ENCODE results near the gene OR2V1. TPM values are rescaled to one million over a fixed set of nuclear protein-coding genes. Genes with fewer than 3 reads are reported as not detected.
A peak's percentile ranks its signal among the peaks of the same experiment; 100 is the strongest.
"Not testable (repeated sequence)": the region's sequence is repeated elsewhere in the genome, so short reads cannot be mapped to it uniquely, and the experiment has no call there.

The OR2V1 gene
- total RNA-seq, 1 donor from 2014 or later = not detected

DNA sequence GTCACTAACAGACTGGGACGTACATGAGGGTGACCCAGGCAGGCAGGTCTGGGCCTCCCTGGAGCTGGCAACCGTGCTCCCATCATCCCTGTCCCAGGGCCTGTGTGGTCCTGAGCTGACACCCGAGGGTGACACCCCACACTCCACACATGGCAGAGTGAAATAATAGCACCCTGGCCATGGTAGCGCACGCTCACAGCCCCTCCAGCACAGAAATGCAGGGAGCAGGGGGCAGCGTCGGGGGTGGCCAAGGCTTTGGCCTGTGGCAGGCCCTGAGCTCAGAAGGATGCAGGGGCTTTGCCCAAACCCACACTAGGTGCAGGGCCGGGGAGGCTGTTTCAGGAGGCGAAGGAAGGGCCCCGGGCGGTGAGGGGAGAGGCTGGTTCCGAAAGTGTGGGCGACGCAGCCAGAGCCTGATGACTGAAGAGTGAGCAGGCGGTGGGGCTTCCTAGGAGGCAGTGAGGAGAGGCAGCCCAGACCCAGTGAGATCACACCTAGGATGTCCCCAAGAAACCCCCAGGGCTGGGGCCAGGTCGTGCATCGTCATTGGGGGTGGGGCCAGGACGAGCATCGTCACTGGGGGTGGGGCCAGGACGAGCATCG lies 29.3 kb upstream of the OR2V1 start:
- peak; percentile 26 for DNase-seq

GRCh38 chr5:181159286-181160151 lies 28.6 kb upstream of the OR2V1 start:
- peak; percentile 76 for DNase-seq

DNA sequence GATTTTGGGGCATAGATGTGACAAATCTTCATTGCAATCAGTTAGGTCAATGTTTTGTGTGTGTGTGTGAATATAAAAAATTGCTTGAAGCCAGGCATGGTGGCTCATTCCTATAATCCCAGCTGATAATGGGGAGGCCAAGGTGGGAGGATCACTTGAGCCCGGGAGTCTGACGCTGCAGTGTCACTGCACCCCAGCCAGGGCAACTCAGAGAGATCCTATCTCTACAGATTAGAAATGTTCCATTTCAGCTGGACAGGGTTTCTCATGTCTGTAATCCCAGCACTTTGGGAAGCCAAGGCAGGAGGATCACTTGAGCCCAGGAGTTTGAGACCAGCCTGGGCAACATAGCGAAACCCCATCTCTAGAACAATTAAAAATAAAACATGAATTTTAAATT lies 27.9 kb upstream of the OR2V1 start:
- no peak for DNase-seq

DNA sequence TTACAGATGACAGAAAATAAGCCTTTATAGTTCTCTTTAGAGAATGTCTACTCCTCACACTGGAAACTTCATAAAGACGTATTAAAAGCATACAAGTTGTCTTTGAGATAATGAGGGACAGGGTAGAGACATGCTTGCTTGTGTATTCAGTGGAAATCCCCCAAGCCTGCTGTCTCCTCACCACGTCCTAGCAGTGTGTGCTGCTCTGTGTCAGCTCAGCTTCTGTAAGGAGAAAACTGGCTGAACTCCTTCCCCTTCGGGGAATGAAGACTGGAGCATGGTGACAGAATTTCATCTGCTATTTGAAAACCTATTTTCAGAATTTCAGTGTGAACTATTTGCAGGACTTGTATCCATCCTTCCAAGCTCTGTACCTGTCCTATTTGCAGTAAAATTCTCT lies 25.8 kb upstream of the OR2V1 start:
- DNase-seq = no peak

GRCh38 chr5:181153814-181154213 lies 22.8 kb upstream of the OR2V1 start:
- DNase-seq = no peak

DNA sequence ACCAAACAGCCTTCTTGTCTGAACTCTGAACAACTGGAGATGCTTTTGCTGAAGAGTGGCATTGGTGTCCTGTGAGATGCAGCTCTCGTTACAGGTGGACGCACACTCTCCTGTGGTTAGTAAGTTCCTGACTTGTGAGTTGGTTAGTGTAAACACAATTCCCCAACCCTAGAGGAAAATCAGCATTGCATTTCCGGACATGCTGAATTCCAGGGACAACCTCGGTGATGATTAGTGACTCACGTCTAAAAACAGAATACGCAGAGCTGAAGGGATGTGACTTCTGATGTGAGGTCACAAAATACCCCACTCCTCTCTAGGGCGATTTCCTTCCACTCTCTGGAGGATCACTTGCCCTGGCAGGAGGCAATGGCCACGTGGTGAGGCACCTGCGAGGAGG lies 21.4 kb upstream of the OR2V1 start:
- DNase-seq = no peak

GRCh38 chr5:181151146-181151545 lies 20.2 kb upstream of the OR2V1 start:
- DNase-seq = no peak

GRCh38 chr5:181149806-181150733 lies 19.1 kb upstream of the OR2V1 start:
- DNase-seq = no peak

DNA sequence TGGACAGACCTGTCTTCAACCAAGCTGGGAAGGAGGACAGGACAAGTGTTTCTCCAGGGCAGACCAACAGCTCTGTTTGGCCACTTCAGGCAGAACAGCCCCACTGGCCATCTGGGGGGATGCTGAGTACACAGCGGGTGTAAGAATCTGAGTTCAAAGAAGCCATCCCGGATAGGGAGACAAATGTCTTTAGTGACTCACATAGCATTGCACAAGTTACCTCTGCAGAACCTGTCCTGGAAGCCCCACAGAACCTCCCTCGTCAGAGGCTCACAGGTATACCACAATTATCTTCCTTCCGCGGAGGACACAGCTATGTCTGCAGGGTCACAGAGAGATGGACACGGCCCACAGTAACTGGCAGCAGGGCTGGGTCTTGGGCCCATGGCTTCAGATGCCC lies 18.4 kb upstream of the OR2V1 start:
- DNase-seq = no peak

DNA sequence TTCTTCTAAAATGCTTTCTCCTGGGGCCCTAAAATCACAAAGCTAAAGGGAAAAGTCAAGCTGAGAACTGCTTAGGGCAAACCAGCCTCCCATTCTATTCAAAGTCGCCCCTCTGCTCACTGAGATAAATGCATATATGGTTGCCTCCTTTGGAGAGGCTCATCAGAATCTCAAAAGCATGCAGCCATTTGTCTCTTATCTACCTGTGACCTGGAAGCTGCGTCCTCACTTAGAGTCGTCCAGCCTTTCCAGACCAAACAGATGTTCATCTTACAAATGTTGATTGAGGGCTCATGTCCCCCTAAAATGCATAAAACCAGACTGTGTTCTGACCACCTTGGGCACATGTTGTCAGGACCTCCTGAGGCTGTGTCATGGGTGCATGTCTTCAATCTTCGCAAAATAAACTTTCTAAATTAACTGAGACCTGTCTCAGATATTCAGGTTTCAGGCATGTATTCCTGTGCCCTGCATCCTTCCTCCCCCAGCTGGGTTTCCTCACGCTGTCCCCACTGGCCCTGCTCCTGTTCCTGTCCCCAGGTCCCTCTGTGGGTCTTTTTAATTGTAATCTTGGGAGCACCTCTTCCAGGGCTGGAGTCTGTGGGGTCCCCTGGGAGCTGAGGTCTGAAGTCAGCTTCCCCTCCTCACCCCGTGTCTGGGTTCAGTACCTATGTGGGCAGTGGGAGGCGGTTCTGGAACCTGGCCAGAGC lies 16.1 kb upstream of the OR2V1 start, which contains the start of gene OR2V2:
Gene OR2V2 (plus strand): TSS at position 660 of the 710 bp plus-strand sequence. CDS start 7,357 bp downstream, outside the sequence.
- DNase-seq = not testable (repeated sequence)

GRCh38 chr5:181145133-181145532 lies 14.2 kb upstream of the OR2V1 start:
- DNase-seq = no peak

- DNase-seq = no peak
Observed at GRCh38 chr5:181142054-181142453, 11.1 kb upstream of the OR2V1 start.

DNA sequence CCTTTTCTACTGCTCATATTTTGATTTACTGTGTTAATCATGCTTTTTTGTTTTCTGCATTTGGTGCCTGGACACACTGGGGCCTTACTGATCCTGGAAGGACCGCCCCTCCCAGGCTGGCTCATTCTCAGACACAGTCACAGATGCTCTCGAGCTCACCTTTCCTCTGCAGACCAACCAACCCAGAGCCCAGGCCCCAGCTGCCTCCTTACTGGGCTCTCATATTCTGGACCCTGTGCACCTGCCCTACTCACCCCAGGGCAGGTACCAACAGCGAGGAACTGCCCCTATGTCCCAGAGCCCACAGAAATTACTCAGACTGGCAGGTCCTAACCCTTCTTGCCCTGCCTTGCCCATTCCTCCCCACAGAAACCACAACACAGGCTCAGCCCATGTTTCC lies 9.8 kb upstream of the OR2V1 start:
- no peak for DNase-seq

DNA sequence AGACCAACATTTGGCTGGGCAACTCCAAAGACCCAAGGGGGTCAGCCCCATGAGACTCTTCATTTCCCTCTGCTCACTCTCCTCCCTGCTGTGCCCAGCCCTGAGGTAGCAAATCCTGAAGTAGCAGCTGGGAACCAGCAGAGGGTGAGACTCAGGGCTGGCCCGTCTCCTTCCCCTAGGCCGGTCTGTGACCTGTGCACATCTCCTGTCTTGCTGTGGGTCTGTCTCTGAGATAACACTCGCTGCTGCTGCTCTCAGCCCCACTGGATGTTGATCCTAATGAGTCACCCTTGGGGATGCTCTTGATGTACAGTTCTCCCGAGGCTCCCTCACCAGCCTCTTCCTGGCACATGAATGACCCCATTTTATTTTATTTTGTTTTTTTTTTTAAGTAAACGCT lies 7.3 kb upstream of the OR2V1 start:
- no peak for DNase-seq

DNA sequence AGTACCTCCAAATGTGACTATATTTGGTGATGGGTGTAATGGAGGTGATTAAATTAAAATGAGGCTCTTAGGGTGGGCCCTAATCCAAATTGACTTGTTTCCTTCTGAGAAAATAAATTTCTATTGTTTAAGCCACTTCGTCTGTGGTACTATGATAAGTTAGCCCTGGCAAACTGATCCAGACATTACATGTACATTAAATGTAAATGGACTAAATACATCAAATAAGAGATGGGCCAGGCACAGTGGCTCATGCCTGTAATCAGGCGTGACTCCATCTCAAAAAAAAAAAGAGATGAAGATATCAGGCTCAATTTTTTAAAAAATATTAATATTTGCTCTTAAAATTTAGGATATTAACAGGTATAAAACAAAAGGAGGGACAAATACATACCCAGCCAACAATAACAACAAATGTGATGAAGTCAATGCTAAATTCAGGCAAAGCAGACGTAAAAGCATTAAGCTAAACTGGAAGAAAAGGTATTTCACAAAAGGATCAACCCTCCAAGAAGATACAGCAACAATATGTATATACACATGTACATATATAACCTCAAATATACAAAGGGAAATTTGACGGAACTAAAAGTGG lies 5.5 kb upstream of the OR2V1 start:
- DNase-seq = no peak

GRCh38 chr5:181134259-181134658 lies 3.3 kb upstream of the OR2V1 start:
- no peak for DNase-seq

- DNase-seq = no peak
Observed at GRCh38 chr5:181133610-181134231, 2.8 kb upstream of the OR2V1 start.

DNA sequence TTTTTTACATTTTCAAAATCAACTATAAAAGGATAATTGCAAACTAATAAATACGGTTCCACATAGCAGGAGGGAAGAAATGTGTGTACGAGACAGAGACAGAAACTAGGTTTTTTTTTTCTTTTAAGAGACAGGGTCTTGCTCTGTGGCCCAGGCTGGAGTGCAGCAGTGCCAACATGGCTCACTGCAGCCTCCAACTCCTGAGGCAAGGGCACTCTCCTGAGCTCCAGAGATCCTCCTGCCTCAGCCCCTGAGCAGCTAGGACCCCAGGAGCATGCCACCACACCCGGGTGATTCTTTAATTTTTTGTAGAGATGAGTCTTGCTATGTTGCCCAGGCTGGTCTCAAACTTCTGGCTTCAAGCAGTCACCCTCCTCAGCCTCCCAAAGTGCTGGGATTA lies 2.1 kb upstream of the OR2V1 start:
- DNase-seq = no peak

- no peak for DNase-seq
Observed at GRCh38 chr5:181131514-181131913, 545 bp upstream of the OR2V1 start.

- DNase-seq = not testable (repeated sequence)
Observed at GRCh38 chr5:181130081-181130480, 888 bp downstream of the OR2V1 start.

DNA sequence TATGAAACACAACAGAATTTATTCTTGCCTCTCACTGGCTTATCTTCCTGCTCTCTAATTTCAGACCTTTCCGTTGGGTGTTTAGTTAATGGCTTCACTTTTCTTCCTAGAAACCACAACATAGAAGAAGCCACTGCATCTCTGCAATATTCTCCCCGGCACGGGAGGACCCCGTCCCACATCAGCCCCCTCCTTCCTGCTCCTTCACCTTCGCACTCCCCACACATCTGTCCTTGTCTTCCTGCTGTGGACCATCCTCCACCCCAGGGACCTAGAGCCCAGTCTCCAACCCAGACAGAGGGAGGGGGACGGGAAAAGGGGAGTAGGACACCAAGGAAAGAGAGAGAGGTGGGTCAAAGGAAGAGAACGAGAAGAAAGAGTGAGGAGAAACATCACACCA lies 1.4 kb downstream of the OR2V1 start:
- no peak for DNase-seq

All from occipital lobe (tissue), 2 donors.